GM21367 (cell line): ENCODE results near the gene KCNE1.
"Not testable (repeated sequence)": the region's sequence is repeated elsewhere in the genome, so short reads cannot be mapped to it uniquely, and the experiment has no call there.

Source experiments
- ATAC-seq: cut with Tn5 transposase; IDR thresholded peaks from one replicate; pipeline ENCODE4 v1.9.1; 2021; ENCODE audit not compliant: unreplicated experiment

Gene KCNE1

DNA sequence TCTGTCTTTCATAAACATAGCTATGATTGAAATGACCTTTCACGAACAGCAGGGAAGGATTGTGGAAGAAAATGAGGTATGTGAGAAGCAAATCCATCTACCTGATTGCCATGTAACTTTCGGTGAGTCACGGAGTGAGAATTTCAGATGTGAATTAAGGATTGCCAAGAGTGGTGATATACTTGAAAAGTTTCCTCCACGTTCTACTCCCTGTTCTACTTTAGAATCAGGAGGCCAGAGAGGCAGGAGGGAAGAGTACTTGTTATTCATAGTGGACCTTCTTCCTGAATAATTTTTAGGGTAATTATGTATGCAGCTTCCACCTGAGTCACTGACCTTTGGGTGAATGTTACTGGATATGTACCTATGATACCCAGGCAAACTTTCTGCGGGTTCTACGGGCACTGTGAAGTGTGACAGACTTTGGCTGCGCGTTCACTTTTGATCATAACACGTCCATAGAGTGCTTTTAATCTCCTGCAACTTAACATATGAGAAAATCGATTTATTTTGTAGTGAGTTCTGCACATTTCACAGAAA lies 2.6 kb upstream of the KCNE1 start:
- ATAC-seq = no peak

DNA sequence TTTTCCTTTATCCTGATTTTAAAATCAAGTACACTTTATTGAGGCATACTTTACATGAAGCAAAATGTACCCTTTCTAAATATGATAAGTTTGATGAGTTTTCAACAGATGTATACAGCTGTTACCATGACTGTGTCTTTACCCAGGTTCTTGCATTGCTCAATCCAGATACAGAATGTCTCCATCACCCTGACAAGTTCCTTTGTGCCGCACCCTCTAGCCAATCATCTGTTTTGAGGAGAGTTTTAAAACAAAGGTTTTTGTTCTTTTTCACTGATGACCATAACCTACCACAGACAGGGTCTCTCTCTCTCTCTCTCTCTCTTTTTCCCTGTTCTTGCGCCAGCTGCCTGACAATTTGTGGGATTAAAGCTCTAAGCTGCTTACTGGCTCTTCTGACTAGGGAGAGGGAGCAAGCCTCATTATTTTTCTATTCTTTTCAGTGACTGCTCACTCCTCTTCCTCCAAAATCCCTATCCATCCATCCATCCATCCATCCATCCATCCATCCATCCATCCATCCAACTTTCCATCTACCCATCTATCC lies 1.2 kb upstream of the KCNE1 start:
- ATAC-seq = no peak

DNA sequence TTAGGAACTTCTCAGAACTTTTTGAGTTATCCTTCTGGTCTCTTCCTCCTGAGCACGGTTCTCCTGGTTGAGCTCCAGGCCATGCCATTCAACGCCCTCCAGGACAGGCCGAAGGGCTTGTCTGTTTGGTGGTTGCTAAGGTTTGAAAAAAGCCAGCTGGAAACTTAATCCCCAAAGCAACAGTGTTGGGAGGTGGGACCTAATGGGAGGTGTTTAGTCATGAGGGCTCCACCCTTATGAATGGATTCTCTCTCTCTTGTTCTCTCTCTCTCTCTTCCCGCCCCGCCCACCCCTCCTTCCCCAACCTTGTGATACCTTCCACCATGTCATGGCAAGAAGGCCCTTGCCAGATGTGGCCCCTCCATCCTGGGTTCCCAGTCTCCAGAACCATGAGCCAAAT lies 829 bp downstream of the KCNE1 start:
- ATAC-seq = no peak

DNA sequence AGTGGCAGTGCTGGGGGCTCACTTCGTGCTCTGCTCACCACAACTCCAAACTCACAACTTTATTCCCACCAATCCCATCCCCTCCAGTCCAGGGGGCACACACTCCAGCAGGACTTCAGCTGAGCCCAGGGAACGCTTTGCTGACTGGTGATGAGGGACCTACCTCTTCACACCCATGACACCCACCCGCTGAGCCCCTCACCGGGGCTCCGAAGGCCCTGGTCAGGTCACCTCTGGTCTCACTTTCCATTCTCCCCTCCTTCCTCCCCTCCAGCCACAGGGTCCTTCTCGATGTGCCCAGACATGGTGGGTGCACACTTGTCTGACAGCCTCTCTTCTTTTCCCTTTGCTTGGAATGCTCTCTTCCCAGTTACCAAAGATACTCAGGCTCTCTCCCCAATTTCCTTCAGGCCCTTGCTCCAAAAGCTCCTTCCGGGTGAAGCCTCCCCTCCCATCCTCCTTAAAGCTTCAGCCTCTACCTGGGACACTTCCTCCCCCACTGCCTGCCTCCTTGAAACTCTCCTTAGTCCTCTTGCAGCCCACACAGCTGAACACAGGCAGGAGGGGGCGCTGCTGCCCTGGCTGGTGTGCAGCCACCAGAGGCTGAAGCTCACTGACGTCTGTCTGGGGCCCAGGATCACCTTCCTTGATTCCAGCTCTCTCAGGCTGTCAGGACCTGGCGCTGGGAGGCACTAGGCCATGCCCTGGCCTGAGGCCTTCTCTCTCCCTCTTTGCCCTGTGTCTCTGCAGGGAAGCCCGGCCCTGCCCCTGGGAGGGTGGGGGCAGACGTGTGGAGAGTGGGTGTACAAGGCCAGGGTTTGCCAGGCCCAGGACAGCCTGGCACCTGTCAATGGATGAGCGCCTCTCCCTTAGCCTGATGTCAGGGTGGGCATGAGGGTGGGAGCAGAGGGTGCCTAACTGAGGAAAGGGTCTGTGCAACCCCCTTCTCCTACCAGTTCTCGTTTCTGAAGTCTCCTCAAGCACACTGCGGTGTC lies 1.6 kb downstream of the KCNE1 start:
- ATAC-seq = no peak

DNA sequence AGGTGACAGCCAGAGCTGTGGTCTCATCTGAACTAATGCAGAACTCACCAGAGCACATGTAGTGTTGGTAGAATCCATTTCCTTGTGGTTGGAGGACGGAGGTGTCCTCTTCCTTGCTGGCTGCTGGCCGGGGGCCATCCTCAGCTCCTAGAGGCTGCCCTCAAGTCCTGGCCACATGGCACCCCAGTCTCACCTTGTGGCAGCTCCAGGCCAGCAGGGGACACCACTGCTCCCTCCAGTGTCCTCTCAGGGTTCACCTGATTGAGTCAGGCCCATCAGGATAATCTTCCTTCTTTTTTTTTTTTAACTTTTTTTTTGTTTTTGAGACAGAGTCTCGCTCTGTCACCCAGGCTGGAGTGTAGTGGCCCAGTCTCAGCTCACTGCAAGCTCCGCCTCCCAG lies 2.9 kb downstream of the KCNE1 start:
- no peak for ATAC-seq

DNA sequence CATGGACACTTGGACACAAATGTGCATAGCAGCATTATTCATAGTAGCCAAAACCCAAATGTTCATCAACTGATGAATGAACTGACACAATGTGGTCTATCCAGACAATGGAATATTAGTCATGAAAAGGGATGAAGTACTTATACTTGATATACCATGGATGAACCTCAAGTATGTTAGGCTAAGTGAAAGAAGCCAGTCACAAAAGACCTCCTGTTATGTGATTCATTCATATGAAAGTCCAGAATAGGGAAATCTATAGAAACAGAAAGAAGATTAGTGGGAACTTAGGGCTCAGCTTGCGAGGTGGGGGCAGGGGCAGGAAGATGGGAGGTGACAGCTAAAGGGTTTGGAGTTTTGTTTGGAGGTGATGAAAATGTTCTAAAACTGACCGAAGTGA lies 7.4 kb downstream of the KCNE1 start:
- no peak for ATAC-seq

DNA sequence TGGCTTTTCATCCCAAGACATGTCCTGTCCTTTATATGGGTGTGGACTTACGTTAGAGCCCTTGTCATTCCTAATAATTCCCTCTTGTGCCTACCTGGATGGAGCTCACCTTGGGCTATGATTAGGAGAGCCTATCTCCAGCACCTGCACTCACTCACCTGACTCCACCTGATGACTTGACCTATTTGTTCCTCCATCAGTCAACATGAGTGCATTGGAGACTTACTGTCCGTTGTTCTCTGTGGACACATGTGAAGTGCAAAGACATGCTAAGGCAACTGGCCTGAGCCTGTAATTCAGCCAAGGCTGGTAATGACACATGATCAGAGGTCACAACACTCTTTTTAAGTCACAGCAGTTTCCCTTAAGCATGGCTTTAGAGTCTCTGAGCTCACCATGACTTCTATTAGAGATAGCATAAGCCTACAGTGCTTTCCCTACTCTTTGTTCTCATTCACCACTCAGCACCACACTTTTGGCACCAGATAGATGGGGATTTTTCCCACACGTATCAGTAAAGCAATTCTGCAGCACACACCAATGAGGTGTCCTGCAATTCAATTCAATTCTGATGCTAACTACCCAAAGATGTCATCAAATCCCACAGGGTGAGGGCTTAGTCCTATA lies 9.4 kb downstream of the KCNE1 start:
- ATAC-seq = no peak

DNA sequence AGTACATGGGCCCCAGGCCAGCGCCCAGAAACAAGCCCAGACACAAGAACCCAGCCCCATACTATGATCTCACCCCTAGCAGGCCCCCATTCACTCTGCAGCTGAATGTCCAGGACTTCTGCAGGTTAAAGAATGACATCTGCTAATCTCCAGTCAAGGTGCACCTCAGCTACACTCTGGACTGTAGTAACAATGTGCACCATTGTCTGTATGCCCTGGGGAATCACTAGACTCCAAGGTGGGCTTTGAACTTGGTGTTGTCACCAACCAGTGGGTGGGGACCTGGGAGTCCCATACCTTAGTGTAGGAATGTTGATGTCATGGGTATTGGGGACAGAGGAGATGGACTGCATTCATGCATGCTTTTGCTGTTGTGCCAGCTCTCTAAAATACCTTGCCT lies 10.3 kb downstream of the KCNE1 start:
- no peak for ATAC-seq

DNA sequence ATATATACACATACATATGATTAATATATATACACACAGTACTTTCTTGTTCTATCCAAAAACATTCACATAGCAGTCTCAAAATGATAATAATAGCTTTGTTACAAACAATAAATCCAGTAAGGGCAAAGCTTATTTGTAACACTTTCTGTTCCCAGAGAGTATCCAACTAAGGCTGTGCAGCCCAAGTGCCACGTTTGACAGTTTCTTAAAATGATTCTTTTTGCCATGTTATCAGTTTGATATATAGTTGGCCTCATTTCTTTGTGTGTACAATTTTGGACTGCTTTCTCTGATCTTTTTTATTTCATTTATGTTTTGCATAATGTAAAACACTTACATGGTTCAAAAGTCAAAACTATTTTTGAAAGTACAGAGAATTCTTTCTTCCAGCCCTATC lies 11.8 kb downstream of the KCNE1 start:
- no peak for ATAC-seq

DNA sequence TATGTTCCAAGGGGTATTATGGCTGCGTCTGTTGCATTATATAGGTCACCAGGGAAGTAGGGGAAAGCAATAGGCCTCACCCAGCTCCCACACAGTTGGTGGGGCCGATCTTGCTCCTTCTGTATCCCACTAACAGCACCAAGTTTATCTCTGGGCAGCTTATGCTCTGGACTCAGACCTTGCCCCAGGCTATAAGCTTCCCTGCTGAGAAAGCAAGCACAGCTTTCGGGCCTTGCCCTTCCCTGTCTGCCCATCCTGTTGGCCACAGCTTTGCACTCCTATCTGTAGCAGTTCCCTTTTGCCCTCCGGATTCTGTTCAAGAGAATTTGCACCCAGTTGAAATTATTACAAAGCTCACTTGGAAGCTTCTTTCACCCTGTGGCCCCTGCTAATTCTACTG lies 12.9 kb downstream of the KCNE1 start:
- ATAC-seq = no peak

DNA sequence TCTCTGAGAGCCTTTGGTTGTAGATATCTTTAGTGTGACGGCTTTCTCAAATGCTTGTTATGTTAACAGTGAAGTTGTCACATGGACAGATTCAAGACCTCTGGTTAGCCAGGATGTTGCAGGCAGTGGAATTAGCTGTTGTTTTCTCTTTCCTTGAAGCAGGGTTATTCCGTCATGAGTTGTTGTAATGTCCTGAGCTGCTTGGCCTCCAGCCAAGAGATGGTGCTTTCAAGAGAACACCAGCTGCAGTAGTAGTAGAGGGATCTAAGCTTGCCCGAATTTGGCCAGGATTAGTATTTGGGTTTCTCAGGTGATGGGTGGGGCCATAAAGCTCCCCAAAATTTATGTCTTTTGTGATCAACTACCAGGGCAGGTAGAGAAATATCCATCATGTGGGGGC lies 13.4 kb downstream of the KCNE1 start:
- ATAC-seq = no peak

DNA sequence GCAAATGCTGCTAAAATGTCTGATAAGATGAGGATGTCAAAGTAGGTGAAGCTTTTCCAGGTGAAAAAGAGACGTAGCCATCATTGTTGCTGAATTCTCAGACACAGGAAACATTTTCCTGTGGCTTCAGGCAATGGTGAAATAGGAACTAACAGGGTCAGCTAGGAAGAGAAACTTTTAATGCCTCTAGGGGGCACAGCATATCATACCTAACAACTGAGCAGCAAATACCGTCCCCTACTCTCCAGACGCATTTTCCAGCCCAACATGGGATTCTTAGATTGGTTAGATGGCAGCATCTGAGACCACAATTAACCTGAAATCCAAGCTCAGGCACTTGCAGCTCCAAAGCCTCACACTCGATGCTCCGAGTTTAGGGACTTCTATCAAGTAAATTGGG lies 28.2 kb downstream of the KCNE1 start:
- ATAC-seq = not testable (repeated sequence)

DNA sequence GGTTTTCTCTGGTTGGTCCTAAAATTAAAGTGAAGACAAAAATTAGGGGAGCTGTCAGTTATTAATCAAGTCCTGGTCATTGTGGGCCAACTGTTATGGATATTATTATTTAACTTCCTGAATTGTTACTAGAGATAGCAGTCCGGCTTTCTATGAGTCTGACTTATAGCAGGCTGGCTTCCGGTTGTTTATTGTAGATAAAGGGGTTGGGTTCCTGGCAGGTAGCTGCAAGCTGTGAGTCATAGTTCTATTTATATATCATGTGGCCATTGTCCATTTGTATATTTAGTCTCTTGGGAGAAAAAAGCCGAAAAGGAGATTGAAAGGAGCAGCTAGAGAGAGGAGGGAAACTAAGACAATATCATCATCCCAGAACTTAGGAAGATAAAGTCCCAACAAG lies 28.6 kb downstream of the KCNE1 start:
- not testable (repeated sequence) for ATAC-seq

DNA sequence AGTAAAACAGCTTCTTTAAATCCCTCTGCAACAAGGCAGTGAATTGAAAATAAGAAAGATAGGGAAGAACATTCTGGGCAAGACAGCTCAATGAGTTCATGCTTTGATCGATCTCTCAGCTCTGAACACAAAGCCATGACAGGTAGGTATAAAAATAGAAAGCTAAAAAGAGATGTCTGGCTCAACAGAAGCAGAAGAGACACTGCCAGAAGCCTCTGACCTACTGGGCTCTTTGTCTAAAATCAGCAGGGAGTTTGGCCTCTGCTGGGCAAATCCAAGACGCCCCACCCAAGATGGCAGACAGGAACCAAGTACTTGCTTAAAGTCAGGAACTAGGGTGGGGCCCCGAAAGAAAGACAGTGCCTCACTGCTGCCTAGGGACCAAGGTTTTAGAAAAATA lies 44.7 kb downstream of the KCNE1 start:
- ATAC-seq = not testable (repeated sequence)

DNA sequence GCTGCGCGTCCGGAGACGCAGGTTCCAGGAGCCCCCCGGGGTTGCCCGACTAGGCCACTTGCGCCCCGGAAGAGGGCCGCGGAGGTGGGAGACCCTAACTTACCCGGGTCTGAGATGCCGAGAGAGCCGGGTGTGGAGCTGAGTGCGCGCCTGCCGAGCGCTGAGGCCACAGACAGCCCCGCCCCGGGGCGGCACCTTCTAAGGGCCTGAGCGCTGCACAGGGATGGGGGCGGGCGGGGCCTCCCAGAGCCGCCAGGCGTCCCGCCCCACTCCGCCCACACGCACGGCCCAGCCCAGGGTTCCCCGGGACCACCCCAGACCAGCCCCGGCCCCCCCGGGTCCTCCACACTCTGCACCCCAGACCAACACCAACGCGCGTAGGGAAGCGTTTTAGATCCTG lies 52.6 kb downstream of the KCNE1 start:
- not testable (repeated sequence) for ATAC-seq

DNA sequence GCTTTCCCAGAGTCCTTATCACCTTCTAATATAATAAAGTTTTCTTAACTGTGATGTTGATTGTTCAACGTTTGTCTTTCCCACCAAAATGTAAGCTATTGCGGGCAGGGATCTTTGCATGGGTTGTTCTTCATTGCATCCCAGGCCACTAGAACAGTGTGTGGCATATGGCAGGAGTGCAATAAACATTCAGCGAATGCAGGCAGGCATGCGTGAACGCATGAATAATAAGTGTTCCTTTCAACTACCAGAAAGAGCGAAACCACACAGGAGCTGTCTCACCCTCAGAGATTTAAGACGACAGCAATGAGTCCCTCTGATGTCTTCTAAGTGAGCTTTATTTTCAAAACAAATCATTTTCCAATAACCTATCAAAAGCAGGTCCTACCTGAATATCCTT lies 53.7 kb downstream of the KCNE1 start:
- ATAC-seq = not testable (repeated sequence)

DNA sequence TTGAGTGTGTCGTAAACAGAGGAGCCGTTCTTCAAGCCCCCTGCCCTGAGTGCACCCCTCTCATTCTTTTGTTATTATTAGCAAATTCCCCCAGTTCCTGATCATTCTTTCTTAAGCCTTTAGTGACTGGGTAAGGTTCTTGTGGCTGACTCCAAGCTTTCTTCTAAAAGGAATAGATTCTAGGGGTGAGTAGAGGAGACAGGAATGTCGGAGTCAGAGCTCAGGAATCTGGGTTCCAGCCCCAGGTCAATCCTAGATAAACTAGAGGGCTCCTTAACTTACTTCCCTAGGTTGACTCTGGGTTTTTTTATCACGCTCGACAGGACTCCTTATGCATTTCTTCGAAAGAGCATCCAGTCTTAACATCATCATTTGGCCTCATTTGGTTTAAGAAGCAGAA lies 55.8 kb downstream of the KCNE1 start:
- ATAC-seq = not testable (repeated sequence)

DNA sequence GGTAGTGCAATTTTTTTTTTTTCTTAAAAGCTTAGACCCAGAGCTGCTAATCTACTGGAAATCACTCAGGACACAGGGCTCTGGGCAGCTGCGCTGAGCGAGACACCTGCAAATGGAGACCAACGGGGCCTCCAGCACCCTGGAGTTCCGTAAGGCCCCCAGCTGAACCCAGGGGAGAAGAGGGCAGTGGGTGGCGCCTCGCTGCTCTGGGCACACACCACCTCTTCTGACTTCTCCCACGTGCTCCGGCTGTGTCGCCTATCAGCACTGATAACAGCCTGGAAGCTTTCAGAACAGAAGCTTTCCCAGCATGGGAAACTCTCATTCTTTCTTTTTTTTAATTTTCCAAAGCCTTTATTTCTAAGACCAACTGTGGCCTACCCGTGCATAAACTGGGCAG lies 56.4 kb downstream of the KCNE1 start:
- ATAC-seq = not testable (repeated sequence)

DNA sequence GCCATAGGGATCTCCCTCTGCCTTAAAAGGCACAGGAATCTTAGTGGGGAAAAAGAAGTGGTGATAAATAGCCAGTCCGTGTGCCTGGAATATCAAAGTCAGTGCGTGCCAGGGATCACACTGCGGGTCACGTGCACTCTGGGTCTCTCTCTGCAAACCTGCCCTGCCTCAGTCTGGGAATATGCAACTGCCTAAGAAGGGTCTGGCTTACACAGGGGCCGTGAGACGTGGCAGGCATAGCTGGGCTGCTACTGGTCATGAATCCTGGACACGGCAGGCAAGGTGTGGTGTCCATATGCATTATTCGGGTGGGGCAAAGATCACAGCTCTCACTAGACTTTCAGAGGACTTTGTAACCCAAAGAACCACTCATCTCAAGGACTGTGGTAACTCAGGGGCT lies 65.0 kb downstream of the KCNE1 start:
- ATAC-seq = not testable (repeated sequence)

DNA sequence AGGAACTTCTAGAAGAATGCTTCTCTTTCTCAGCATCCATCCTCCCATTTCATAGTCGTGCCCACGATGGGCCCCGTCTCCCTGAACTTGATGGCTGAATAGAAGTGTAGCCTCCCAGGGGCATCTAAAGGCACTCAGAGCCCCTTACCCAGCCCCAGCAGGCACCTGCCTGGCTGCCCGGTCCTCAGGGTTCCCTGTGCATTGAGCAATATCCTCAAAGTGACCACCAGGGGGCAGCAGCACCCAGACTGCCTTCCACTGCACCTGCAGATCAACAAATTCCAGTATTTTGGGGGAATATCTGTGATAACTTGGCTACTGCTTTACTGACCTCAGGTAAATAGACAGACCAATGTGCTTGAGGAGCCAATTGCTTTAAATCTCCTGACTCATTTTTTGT lies 68.5 kb downstream of the KCNE1 start:
- not testable (repeated sequence) for ATAC-seq

DNA sequence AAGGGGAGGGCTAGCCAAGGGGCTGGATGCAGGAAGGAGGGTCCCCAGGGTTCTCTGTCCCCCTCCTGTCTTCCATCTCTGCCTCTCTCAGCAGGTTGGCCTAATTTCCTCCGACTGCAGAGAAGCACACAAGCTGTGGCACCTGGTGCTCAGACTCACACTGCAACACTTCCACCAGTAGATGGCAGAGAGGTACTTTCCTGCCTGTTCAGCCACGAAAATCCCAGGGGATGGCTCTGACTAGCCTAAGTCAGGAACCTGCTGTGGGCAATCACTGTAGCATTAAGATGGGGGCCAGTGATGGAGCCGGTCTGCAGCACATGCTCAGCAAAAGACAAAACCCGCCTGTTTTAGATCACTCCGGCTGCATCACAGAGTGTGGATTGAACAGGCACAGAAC lies 82.3 kb downstream of the KCNE1 start:
- ATAC-seq = not testable (repeated sequence)

DNA sequence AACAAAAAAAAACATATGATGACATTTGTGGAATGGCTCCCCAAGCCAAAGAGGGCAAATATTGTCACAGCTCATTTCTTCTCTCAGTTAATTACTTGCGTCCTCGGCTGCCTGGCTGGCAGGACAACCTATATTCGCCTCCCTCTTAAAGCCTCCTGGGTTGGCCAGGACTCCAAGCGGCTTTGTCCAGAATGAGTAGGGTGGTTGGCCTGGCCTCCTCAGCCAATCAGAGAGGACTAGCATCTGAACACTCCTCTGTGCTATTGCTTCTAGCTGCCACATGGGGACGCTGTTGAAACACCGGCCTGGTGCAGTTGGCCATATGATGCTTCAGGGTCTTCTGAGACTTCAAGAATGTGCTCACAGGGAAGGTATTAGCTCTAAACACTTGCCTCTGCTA lies 83.6 kb downstream of the KCNE1 start:
- ATAC-seq = not testable (repeated sequence)
